ENCODE measurements around the gene MAP4. TPM values are rescaled to one million over a fixed set of nuclear protein-coding genes. Genes with fewer than 3 reads are reported as not detected.

Gene MAP4
- total and polyA plus RNA-seq, 2 of the 13 experiments (the other 11 are each of a cell fraction or from before 2014, with no cell fraction given) = 33.1 to 38.7 TPM

GRCh38 chr3:47803480-47804025, 212.7 kb downstream of the MAP4 start (continued):
- TF ChIP-seq UBTF (CRISPR knock-in tag; IDR thresholded peaks at IDR 0.05) (no peak; the same call in 1 of the 2 replicates), ZNF513 (CRISPR knock-in tag; conservative IDR thresholded peaks at IDR 0.05) (no peak), ZNF674 (CRISPR knock-in tag; IDR thresholded peaks at IDR 0.05; ENCODE audit: low read depth) (no peak), ZNF652 (CRISPR knock-in tag; IDR thresholded peaks at IDR 0.05; ENCODE audit: borderline replicate concordance, low read depth) (no peak), GLMP (CRISPR knock-in tag; IDR thresholded peaks at IDR 0.05; ENCODE audit: borderline replicate concordance) (no peak), ZNF609 (CRISPR knock-in tag; IDR thresholded peaks at IDR 0.05; ENCODE audit: borderline replicate concordance) (no peak), MTA3 (CRISPR knock-in tag; IDR thresholded peaks at IDR 0.05) (no peak), KDM6A (CRISPR knock-in tag; IDR thresholded peaks at IDR 0.05; ENCODE audit: low read depth) (no peak), ERF (CRISPR knock-in tag; IDR thresholded peaks at IDR 0.05) (no peak), FOXJ3 (CRISPR knock-in tag; IDR thresholded peaks at IDR 0.05; ENCODE audit: borderline replicate concordance) (no peak), ZNF775 (CRISPR knock-in tag; IDR thresholded peaks at IDR 0.05; ENCODE audit: borderline replicate concordance) (no peak), TOPORS (CRISPR knock-in tag; IDR thresholded peaks at IDR 0.05) (no peak), ZEB1 (IDR thresholded peaks at IDR 0.05; ENCODE audit: insufficient replicate concordance, low read depth) (no peak), MED8 (CRISPR knock-in tag; IDR thresholded peaks at IDR 0.05; ENCODE audit: insufficient replicate concordance) (no peak), NCOA2 (CRISPR knock-in tag; IDR thresholded peaks at IDR 0.05) (no peak), TCF7L2 (IDR thresholded peaks at IDR 0.05; ENCODE audit: low read depth, low read length) (no peak)
